GM21723 (cell line): Measurements from ENCODE around the gene CCDC116.
"Not testable (repeated sequence)": the region's sequence is repeated elsewhere in the genome, so short reads cannot be mapped to it uniquely, and the experiment has no call there.

Experiments
- ATAC-seq: cut with Tn5 transposase; IDR thresholded peaks from one replicate; pipeline ENCODE4 v1.9.1; 2021; ENCODE audit warnings: mild to moderate bottlenecking, moderate library complexity; ENCODE audit not compliant: unreplicated experiment

Gene CCDC116

DNA sequence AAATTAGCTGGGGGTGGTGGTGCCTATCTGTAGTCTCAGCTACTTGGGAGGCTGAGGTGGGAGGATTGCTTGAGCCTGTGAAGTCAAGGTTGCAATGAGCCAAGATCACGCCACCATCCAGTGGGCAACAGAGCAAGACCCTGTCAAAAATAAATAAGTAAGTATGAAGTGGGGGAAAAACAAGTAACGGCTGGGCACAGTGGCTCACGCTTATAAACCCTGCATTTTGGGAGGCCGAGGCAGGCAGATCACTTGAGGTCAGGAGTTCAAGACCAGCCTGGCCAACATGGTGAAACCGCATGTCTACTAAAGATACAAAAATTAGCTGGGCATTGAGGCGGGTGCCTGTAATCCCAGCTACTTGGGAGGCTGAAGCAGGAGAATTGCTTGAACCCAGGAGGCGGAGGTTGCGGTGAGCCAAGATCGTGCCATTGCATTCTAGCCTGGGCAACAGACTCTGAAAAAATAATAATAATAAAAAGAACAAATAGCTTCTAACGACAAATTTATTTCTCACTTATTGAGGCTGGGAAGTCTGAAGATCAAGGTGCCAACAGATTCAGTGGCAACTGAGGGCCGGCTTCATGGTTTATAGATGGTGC is 22.9 kb upstream of the CCDC116 start:
- not testable (repeated sequence) for ATAC-seq

DNA sequence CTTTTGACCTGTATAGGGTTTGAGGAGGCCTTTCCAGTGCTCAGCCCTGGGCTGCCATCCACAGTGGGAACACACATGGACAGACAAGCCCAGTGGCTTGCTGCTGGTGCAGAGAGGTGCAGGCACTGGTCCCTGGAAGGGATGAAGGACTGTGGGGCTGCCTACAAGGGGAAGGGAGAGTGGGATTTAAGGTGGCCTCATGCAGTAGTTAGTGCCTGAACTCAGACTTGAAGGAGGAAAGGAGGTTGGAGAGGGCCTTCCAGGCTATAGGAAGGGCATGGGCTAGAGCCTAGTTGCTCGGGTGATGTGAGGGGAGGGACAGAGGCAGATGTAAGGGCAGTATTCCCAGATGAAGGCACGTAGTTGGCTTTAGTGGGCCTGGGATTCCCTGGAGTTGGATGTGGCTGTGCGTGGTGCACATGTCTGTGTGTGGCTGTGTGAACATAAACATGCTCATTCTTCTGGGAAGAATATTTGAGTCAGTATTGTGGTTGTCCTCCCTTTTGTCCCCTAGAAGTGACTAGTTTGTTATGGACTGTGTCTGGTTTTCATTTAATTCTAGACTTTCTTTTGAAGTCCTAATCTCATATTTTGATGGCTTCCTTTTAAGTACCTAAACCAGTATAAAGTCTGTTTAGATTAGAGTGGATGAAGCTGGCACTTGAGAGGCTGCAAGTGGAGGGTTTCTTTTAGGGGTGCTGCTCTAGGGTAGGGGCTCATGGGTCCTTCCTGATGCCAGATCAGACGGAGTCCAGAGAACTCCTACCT is 21.2 kb upstream of the CCDC116 start:
- no peak for ATAC-seq

DNA sequence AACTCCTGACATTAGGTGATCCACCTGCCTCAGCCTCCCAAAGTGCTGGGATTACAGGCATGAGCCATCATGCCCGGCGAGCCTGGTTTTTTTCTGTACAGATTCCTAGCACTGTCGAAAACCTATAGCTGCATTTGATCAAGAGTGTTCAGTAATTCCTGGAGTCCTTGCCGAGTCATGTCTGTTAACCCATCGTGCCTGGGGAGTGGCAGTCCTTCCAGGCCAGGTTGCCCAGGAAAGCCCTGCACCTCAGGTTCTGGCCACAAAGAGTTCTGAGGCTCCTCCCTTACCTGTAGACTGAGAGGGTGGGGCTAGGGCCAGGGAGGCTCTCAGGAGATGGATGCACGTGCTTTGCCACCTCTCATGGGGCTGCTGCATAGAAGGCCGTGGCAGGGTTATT is 19.7 kb upstream of the CCDC116 start:
- ATAC-seq = no peak

DNA sequence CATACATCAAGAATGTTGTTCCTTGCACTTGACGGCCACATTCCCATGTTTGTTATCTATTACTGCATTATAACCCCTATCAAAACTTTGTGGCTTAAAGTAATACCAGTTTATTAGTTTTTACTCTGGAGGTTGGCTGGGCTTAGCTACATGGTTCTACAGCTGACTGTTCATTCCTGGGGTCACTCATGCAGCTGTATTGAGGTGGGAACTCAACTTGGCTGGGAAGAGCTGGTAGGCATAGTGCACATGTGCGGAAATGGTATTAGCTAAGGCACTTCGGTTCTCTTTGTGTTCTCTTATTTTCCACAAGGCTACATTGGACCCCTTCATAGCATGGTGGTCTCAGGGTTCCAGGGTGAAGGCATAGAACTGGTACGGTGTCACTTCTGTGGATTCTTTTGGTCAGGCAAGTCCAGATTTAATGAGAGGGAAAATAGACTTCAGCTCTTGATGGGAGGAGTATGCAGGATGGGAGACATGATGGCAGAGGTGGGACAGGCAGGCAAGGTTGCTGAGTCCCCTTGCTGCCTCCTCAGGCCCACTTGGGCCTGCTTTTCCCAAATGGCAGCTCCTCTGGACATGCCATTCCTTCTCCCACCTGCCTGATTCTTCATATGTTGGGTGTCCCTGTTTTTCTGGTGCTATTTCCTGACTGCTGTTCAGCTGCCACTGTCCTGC is 18.9 kb upstream of the CCDC116 start:
- no peak for ATAC-seq

DNA sequence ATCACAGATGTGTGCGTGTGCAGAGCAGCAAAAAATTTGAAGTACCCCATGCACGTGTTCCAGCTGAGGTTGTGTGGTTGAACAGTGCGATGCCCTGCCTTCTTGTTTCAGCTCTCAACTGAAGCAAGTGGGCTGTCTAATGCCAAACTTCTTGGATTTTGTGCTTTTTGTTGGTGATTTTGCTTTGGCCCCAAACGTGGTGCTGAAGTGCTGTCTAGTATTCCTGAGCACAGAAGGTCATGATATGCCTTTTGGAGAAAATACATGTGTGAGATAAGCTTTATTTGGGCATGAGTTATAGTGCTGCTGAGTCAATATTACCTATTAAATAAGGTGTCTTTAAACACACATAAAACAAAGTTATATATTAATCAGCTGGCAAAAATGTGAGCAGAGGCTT is 16.8 kb upstream of the CCDC116 start:
- ATAC-seq = no peak

DNA sequence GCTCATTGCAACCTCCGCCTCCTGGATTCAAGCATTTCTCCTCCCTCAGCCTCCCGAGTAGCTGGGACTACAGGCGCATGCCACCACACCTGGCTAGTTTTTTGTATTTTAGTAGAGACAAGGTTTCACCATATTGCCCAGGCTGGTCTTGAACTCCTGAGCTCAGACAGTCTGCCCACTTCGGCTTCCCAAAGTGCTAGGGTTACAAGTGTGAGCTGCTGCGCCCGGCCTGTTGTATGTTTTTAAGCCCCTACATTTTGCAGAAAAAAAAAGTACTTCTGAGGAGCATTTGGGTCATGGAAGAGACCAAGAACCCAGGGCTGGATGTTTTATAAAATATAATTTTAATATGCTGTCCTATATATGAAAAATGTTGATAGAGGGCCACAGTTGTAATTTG is 15.2 kb upstream of the CCDC116 start:
- ATAC-seq = not testable (repeated sequence)

DNA sequence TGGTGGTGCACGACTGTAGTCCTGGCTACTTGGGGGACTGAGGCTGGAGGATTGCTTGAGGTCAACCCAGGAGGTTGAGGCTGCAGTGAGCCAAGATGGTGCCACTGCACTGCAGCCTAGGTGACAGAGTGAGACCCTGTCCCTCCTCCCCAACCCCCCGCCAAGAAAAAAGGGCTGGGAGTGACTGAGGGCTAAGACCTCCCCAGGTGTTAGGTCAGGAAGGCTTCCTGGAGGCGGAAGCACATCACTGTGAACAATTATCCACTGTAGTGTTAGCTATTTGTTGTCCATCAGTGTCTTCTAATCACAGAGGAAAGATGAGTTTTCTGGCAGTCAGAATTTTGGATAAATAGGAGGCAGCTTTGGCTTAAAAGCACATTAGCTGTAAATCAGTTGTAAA is 11.5 kb upstream of the CCDC116 start:
- ATAC-seq = no peak

DNA sequence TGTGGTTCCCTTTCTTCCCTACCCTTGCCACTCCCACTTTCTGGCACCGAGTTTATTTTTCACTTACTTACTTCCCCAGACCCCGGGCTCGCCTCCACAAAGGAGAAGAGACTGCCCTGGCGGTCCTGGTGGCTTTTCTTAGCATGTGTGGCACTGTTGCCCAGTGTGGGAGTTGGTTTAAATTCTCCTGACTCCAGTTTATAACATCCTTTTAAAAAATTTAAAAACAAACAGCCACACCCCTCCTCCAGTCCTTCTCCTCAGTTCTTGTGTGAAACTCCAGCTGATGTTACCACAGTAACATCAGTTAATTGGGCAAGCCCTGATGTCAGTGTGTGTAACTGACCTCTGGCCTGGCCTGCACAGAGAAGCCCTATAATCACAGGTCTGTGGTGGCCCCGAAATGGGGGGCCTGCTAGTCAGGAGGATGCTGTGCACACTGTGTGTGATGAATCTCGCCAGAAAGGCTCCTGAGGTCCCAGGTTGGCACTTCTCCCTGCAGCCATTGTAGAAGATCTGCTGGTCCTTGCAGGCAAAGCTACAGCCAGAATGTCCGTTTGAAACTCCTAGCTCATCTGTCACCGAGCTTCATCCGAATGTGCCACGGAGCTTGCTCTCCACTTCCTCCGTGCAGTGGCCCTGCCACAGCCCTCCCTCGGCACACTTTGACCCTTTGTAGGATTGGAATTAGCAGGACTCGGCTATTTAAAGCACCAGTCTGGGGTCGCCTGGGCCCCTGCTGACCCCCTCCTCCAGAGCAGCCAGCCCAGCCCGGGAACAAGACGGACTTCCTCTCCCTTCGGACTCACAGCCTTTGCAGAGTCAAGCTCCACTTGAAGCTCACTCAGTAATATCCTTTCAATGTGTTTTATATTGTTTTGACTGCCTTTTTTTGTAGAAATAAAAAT is 10.3 kb upstream of the CCDC116 start:
- ATAC-seq = no peak

DNA sequence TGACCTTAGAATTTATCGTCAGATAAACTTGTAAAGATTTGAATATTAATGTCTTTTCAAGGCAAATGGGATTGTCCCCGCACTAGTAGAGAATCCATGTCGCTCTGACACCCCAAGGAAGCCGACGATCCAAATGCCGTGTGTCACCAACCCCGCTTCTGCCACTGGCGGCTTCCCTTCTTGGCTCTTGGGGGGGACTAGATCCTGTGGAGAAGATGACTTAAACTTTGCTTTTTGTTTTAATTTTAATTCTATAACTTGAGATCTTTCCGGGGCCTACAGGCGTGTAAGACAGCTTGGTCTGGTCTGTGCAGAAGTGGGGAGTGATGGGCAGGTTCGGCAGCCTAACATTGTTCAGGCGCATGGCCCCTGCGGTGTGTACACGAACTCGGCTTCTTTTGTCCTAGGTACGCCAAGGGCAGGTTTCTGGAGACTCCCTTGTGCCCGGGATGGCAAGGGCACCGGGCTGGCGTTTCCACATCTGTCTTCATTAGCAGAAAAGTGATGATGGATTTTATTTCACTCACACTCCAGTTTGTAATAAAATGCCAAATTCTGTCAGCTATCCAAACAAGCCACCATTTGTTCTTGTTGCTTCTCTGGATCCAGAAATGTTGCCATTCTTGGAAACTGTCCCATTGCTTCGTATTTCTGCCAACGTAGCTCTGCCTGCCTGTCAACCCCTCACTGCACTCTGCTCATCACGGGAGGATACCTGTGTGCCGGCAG is 9.5 kb upstream of the CCDC116 start:
- no peak for ATAC-seq

DNA sequence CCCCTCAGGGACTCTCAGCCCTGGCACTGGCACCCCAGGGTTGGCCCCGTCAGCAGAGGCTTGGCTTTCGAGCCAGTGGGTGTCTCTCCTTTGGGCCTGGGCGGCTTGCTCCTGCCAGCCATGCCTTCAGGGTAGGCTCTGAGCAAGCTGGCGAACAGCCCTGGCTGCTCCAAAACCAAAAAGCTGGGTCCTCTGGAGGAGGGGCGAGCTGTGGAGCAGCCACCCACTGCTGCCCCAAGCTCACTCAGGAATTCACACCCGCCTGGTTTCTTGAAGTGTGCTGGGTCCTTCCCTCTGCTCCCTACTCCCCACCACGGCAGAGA is 9.0 kb upstream of the CCDC116 start:
- no peak for ATAC-seq

DNA sequence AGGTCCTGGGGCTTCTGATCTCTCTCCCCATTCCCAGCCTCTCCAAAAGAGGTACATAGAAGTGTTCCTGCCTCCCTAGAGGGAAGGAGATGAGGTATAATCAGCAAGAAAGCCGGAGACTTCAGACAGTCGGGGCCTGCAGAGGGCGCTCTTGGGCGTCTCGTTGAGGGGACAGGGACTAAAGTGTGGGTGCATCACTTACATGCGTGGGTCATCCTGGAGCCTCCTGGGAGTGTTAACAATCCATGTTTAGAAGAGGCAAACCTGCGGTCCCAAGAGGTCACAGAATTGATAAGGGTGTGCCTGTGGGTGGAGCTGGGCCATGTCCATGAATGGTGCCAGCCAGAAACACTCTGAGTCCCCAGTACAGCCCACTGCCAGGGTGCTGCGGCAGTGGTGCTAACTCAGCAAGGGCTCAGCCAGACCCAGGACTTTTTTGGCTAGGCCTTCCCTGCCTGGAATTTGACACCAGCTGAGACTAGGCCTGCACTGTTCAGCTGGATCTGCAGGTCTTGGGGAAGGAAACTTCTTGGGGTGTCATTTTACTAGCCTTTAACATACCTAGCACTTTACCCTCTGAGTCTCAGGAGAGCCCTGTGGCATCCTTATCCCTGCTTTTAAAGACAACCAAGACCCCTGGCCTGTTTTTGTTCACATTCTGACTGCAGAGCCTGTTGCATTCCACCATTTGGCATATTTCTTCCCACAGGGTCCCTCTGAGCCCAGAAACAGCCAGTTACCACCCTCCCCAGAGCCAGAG is 8.3 kb upstream of the CCDC116 start:
- no peak for ATAC-seq

DNA sequence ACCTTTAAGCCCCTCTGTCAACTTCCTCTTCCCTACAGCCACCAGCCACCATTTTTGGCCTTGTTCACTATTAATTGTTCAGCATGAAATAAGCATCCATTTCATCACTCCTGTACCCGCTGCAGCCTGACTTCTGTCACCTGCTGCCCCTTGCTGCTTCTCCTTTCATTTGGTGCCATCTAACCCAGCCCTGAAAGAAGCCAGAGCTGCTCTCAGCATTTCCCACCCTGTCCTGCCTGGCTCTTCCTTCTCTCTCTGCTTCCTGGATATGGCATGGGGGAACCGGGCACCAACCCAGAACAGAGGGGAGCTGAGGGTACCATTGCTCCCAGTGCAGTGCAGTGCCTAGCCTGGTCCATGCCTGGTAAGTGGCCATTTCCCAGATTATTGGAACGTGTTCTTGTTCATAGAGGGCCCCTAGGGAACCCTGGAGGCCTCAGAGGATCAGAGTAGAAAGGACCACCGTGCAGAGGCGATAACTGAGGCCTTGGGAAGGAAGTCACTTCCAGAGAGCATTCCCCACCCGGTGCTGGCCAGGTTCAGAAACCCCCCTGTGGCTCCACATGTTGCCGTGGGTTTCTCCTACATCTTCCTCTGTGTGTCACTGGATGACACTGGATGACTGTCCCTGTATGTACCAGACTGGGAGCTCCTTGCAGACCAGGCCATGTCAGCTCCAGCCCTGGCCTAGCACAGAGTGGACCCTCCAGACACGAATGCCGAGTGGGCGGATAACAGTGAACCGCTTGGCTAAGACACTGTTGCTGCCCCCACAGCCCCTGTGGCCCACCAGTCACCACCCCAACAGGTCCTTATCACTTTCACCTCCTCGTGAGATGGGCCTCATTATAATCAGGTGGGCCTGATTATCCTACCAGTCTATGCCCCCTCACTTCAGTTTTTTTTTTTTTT is 7.4 kb upstream of the CCDC116 start:
- ATAC-seq = no peak

DNA sequence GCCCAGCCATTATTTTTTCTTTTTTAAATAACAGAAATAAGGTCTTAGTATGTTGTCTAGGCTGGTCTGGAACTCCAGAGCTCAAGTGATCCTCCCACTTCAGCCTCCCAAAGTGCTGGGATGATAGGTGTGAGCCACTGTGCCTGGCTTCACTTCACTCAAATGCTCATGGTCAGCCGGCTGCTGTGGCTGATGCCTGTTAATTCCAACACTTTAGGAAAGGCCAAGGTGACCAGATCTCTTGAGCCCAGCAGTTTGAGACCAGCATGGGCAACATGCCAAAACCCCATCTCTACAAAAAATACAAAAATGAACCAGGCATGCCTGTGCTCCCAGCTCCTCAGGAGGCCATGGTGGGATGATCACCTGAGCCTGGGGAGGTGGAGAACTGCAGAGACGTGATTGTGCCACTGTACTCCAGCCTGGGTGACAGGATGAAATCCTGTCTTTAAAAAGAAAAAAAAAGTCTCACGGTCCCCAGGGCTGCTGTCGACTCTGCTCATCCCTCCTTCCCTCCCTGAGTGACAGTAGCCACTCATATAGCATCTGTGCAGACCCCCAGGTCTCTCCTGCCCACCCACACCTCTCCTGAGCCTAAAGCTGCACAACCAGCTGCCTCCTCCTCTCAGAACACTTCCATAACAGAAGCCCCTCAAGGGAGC is 6.4 kb upstream of the CCDC116 start:
- ATAC-seq = no peak

DNA sequence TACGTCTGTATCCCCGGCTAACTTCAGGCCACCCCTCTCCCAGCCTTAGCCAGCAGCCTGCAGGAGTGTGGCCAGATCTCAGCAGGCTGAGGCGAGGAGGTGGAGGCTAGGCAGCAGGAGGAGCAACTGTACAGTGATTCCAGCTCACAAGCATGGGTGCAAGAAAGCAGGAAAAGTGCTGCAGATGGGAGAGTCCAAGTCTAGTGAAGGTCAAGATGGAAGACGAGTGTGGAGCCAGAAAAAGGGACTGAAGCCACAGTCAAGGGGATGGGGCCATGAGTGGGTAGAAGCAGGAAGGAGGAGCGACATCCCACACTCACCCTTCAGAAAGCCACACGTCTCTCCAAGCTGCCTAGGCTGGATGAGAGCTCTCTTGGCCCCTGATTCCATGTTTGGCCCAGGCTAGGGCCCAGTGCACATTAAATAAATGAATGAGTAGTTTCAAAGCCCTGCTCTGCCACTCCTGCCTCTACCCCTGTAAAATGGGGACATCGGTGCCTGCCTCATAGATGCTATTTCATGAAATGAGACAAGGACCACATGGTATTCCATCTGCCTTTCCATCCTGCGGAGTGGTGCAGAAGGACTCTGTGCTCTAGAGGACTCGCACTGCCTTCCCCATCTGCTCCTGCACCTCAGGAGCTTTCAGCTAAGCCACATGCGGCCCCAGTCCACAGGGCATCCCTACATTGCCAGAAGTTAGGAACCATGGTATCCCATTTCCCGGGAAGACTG is 5.7 kb upstream of the CCDC116 start:
- ATAC-seq = no peak

DNA sequence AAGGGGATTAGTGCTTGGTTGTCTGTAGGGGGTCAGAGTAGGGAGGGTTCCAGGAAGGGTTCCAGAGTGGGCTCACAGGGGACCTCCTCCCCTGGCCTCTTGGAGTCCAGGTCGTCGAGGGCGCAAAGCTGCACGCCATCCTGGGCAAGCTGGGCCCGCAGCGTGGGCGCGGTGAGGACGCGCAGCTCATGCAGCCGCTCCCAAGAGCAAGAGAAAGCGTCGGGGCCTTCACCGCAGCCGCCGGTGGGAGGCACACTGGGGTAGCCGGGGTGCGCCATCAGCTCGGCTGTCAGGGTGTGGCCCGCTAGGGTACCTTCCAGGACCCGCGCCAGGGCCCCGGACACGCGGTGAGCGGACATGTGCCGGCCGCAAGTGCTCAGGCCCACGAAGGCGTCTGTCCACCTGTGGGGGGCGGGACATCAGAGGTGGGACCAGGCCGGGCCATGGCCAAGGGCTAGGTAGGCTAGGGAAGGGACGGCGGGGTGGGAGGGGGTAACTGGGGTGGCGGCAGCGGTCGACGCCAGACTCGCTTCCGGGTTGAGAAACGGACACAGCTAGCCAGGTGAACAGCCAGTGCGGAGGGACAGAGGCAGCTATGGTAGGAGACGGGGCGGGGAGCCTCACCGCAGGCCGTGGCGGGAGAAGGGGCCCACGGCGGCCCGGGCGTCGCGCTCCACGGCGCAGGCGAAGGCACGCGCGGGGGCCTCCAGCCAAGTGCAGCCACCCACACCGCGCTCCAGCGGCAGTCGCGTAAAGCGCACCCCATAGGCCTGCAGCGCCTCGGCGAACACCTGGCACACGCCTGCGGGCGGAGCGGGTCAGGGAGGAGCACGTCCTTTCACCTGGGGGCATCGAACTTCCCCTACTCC is 3.9 kb upstream of the CCDC116 start:
- peak; percentile 25 for ATAC-seq

DNA sequence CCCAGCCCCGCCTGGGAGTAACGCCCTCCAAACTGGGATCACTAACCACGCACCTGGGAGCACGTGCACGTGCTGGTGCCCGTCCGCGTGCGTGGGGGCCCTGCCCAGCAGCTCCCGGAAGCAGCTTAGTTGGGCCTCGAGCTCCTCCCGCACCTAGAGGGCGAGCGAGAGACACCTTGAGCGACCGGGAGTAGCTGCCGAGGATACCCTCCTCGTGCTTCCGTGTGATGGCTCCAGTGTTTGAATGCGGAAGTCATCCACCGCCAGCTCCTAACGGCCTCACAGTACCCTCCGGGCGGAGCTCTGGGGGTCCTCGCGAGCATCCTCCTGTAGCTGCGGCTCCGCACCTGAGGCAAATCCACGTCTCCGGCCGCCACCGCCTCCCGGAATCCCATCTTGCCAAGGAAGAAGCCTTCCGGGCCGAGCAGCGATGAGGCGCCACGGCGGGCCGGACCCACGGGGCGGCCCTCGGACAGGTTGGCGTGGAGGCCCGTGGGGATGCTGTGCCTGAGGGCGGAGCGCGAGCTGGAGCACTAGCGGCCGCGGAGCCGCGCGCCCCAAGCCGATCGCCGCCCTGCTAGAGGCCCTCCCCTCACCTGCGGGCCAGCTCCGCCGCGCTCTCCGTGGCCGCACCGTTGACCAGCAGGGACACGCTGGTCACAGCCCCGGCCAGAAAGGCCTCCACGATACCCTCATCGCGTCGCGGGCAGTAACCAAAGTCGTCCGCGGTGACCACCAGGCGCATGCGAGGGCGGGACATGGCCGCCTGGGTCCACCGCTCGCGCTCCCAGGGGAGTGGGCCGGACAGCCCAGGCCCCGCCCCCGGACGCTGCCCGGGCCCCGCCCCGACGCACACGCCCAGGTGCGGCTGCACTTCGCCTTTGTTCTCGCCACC is 3.1 kb upstream of the CCDC116 start, which contains the start of gene YDJC:
TSS of gene YDJC (minus strand) at position 768 of the 895 bp plus-strand sequence. CDS start at position 760, 8 bp downstream.
- ATAC-seq = peak; percentile 67
